Measurements from ENCODE around the gene IER3.

- TF ChIP-seq CTCF (IDR thresholded peaks at IDR 0.05; ENCODE audit: insufficient read depth, low read length) (no peak), SPI1 (IDR thresholded peaks at IDR 0.05; ENCODE audit: borderline replicate concordance, low read depth) (no peak), GABPA (IDR thresholded peaks at IDR 0.05; ENCODE audit: low read depth) (no peak), POLR2AphosphoS5 (IDR thresholded peaks at IDR 0.05; ENCODE audit: low read depth) (no peak)
Observed at GRCh38 chr6:30768634-30769087, 24.3 kb upstream of the IER3 start.

Data from HL-60 (cell line).